ENCODE data around the gene ZNF276. TPM values are rescaled to one million over a fixed set of nuclear protein-coding genes. Genes with fewer than 3 reads are reported as not detected.

ZNF276 gene
- total and polyA plus RNA-seq, 2 of the 8 experiments (the other 6 are each of a cell fraction or from before 2014, with no cell fraction given): 6.4 to 9.3 TPM

DNA sequence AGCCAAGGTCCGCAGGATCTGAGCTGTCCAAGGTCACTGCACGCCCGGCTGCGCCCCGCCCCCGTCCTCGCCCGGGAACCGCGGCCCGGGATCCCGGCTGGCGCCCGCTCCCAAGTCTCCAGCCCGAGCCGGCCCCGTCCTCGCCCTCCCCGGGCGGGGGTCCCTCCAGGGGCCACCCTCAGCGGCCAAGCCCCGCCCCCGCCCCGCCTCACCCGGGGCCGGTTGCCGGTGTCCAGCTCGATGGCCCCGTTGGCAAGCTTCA lies 855 bp upstream of the ZNF276 start:
- Histone ChIP-seq H3K4me3 (ENCODE audit: extremely low read depth in 1 of 4, insufficient read depth in 2 of 4, low read depth in 3 of 4, low read length in 4 of 4) (peak overlapping the region; percentile 64 to 87 (median 68)), H2AK5ac (ENCODE audit: low read depth, low read length) (no peak overlapping the region), H4K20me1 (replicated peaks in 1 of 2; ENCODE audit: control insufficient read depth in 1 of 2, insufficient read depth in 2 of 2, low read length in 2 of 2) (peaks cover 18 to 31% of the 10 kb centered on the region in 2 experiments), H2BK15ac (ENCODE audit: low read length) (no peak overlapping the region), H3K9ac (replicated peaks in 1 of 4; ENCODE audit: extremely low read depth in 1 of 4, low read depth in 3 of 4, low read length in 3 of 4) (peak overlapping the region; percentile 40 to 64 (median 56)), H2BK120ac (replicated peaks; ENCODE audit: low read depth, low read length) (no peak overlapping the region), H3K23ac (ENCODE audit: insufficient read length) (no peak overlapping the region), H4K8ac (ENCODE audit: extremely low read depth, insufficient read depth, low read length) (peak overlapping the region; percentile 98), H4K91ac (replicated peaks; ENCODE audit: insufficient read length, low read length) (no peak overlapping the region), H3K79me2 (ENCODE audit: control insufficient read depth in 1 of 2, insufficient read depth in 2 of 2, low read length in 2 of 2) (no peaks in the 10 kb centered on the region), H3K36me3 (ENCODE audit: control insufficient read depth in 2 of 4, insufficient read depth in 4 of 4, low read length in 3 of 4) (peaks cover 0 to 3% (median 1%) of the 10 kb centered on the region in 4 experiments; a peak in 1 of 8 replicates), H2BK20ac (ENCODE audit: low read length) (no peak overlapping the region), H2BK12ac (ENCODE audit: low read depth, low read length) (no peak overlapping the region), H3K4me1 (replicated peaks in 1 of 4; ENCODE audit: control insufficient read depth in 3 of 4, insufficient read depth in 4 of 4, low read length in 3 of 4) (peaks cover 0 to 13% (median 10%) of the 10 kb centered on the region in 4 experiments; a peak in 5 of 7 replicates), H2AFZ (ENCODE audit: low read length) (no peak overlapping the region), H3K4ac (replicated peaks; ENCODE audit: insufficient read length, low read depth, low read length) (no peak overlapping the region), H4K5ac (ENCODE audit: insufficient read length, low read depth, low read length) (peak overlapping the region; percentile 66), H2BK5ac (ENCODE audit: low read depth, low read length) (no peak overlapping the region), H3K9me3 (ENCODE audit: insufficient read depth in 2 of 2, low read depth in 1 of 2, low read length in 1 of 2) (no peaks in the 10 kb centered on the region), H3K23me2 (ENCODE audit: low read depth, low read length) (peaks cover 14% of the 10 kb centered on the region), H3K56ac (replicated peaks; ENCODE audit: insufficient read length, low read depth, low read length) (no peak overlapping the region), H3K27me3 (replicated peaks in 1 of 4; ENCODE audit: control insufficient read depth in 3 of 4, extremely low read depth in 1 of 4, insufficient read depth in 3 of 4, low read length in 3 of 4) (peaks cover 8 to 55% (median 45%) of the 10 kb centered on the region in 4 experiments), H3K14ac (ENCODE audit: insufficient read length) (no peak overlapping the region), H3K18ac (ENCODE audit: extremely low read depth, low read length) (peak overlapping the region; percentile 51; the same call in 1 of the 2 replicates), H3K4me2 (ENCODE audit: insufficient read depth in 1 of 2, low read depth in 2 of 2, low read length in 2 of 2) (peak overlapping the region; percentile 78 to 95), H3K79me1 (ENCODE audit: low read depth, low read length) (no peaks in the 10 kb centered on the region), H3K27ac (ENCODE audit: low read depth, low read length) (peak overlapping the region; percentile 52; the same call in 1 of the 2 replicates)
- peak in 1 of 2 experiments; percentile 85 for DNase-seq (ENCODE audit: low read depth in 1 of 2, low spot score in 2 of 2)
- TF ChIP-seq SIN3A (conservative IDR thresholded peaks at IDR 0.05 in 1 of 2, IDR thresholded peaks at IDR 0.05 in 1 of 2; ENCODE audit: low read depth in 1 of 2, low read length in 2 of 2): 0 out of 4 replicates have a peak, but pooled peaks of 1 of the 2 experiments have one; percentile 16
- TF ChIP-seq, protein P1, sequence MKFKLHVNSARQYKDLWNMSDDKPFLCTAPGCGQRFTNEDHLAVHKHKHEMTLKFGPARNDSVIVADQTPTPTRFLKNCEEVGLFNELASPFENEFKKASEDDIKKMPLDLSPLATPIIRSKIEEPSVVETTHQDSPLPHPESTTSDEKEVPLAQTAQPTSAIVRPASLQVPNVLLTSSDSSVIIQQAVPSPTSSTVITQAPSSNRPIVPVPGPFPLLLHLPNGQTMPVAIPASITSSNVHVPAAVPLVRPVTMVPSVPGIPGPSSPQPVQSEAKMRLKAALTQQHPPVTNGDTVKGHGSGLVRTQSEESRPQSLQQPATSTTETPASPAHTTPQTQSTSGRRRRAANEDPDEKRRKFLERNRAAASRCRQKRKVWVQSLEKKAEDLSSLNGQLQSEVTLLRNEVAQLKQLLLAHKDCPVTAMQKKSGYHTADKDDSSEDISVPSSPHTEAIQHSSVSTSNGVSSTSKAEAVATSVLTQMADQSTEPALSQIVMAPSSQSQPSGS (IDR thresholded peaks at IDR 0.05; ENCODE audit: low read length): no peak
- ChIA-PET CTCF (ENCODE audit: partially characterized antibody) (interaction anchor here (1.1 to 1.6 kb wide), 2 partner anchors 14 to 22 kb away, joined by 4 to 11 read pairs; no protein-coding TSS in a partner anchor), POLR2A (ENCODE audit: partially characterized antibody) (interaction anchor here (0.6 to 8.1 kb wide), 14 partner anchors 9 to 246 kb away, joined by 3 to 98 read pairs (median 4); partner anchors contain the start of genes SPATA2L, TCF25 and TUBB3)
- no peak for FAIRE-seq
- 5% methylated on average over 15 of the region's 29 CpGs; no CpG with 5 or more reads in 1 of the 2 experiments for WGBS, 2 experiments (ENCODE audit: extremely low coverage in 1 of 2, insufficient coverage in 1 of 2, insufficient read length in 1 of 2, insufficient replicate concordance in 2 of 2, low coverage in 1 of 2, low lambda C conversion rate in 2 of 2, missing lambda C conversion rate in 1 of 2)

Measured in H1 (cell line).